Urinary bladder (tissue), 4 donors: ENCODE measurements around the gene ATG16L1. TPM values are rescaled to one million over a fixed set of nuclear protein-coding genes. Genes with fewer than 3 reads are reported as not detected.

Experiments used
- DNase-seq: peaks from one replicate; pipeline ENCODE4 v3.0.0-alpha.2; 2015; ENCODE audit errors: extremely low spot score
- H3K27ac ChIP-seq: one replicate; pipeline ENCODE4 v1.5.1; 2013; ENCODE audit warnings: low read depth, mild to moderate bottlenecking, moderate library complexity
- H3K36me3 ChIP-seq: one replicate; pipeline ENCODE4 v1.6.1; 2013; ENCODE audit warnings: mild to moderate bottlenecking, moderate library complexity; ENCODE audit not compliant: insufficient read depth
- H3K4me1 ChIP-seq: one replicate; pipeline ENCODE4 v1.6.1; 2013; ENCODE audit warnings: mild to moderate bottlenecking, moderate library complexity; ENCODE audit not compliant: insufficient read depth
- H3K4me3 ChIP-seq: one replicate; pipeline ENCODE4 v1.5.1; 2013; ENCODE audit warnings: low read depth, low read length
- WGBS: extraction: QIAGEN DNeasy Blood & Tissue Kit; methylation state at CpG from one replicate; pipeline ENCODE4 v1.1.7; 2013; 5-methylcytosine and 5-hydroxymethylcytosine counted together
- polyA plus RNA-seq: library from polyadenylated mRNA; stranded (reverse); fragments of 200-250 nt; gene quantifications from one replicate; pipeline ENCODE4 v1.2.3, GENCODE V29; 2013
- total RNA-seq: library from RNA; depleted of rRNA; stranded (reverse); fragments of >200 nt; gene quantifications from one replicate; pipeline ENCODE4 v1.2.3, GENCODE V29; 2014
- donor health status: healthy with polysubstance abuse.
- donor health status: healthy.

The ATG16L1 gene
- total and polyA plus RNA-seq, 2 donors: 24.5 to 29.5 TPM

DNA sequence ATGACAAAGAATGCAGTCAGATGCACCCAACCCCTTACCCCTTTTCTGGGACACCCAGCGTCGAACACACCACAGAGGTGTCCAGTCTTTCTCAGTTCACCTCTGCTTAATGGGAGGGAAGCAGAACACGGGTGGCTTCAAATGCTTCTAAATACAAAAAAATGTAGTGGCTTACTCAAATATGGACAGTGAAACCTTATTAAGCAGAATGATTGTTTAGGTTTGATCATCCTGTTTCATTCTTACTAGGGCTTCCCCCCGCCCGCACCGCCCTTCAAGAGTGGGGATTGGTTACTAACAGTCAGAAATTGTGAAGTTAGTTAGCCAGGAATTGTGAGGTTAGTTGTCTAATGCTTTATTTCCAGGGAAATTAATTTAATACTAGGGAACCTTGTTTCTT lies 21.6 kb downstream of the ATG16L1 start:
- no peak for DNase-seq
- Histone ChIP-seq H3K36me3 (peaks cover 5% of the 10 kb centered on the region), H3K27ac (no peak overlapping the region), H3K4me3 (no peak overlapping the region), H3K4me1 (no peaks in the 10 kb centered on the region)
- 94% methylated on average over 6 of the region's 6 CpGs for WGBS

DNA sequence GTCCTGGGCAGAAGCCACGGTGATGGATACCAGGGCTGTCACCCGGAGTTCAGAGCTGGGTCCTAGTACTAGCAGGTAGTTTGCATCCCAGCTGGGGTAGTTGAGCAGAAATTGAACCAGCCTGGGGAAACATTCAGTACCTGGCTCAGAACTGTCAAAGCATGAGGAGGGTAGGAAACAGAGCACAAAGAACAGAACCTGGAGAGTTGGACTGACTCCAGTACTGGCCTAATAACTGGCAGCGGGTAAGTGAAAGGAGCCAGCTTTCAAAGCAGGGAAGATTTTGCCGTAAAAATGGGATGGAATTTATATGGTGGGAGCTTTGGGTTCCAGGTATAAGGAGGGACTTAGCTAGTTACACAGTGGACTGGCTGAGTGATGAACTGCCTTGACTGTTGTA lies 23.8 kb downstream of the ATG16L1 start:
- WGBS: 86% methylated on average over 4 of the region's 4 CpGs
- H3K4me3 ChIP-seq: no peak overlapping the region
- no peaks in the 10 kb centered on the region for H3K4me1 ChIP-seq
- peaks cover 7% of the 10 kb centered on the region for H3K36me3 ChIP-seq
- H3K27ac ChIP-seq: no peak overlapping the region
- no peak for DNase-seq

DNA sequence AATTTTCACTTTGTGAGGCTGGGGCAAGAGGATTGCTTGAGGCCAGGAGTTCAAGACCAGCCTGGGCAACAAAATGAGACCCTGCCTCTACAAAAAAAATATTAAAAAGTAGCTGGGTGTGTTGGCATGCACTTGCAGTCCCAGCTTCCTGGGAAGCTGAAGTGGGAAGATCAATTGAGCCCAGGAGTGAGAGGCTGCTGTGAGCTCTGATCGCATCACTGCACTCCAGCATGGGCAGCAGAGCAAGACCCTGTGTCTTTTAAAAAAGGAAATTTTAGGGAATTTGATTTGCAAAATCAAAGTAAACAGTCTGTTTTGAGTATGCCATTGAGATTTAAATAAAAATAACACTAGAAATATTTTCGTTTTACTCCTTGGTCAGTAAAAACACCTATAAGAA lies 27.4 kb downstream of the ATG16L1 start:
- Histone ChIP-seq H3K36me3 (peaks cover 11% of the 10 kb centered on the region), H3K4me3 (no peak overlapping the region), H3K4me1 (no peaks in the 10 kb centered on the region), H3K27ac (no peak overlapping the region)
- no peak for DNase-seq
- WGBS: 94% methylated on average over 2 of the region's 2 CpGs

DNA sequence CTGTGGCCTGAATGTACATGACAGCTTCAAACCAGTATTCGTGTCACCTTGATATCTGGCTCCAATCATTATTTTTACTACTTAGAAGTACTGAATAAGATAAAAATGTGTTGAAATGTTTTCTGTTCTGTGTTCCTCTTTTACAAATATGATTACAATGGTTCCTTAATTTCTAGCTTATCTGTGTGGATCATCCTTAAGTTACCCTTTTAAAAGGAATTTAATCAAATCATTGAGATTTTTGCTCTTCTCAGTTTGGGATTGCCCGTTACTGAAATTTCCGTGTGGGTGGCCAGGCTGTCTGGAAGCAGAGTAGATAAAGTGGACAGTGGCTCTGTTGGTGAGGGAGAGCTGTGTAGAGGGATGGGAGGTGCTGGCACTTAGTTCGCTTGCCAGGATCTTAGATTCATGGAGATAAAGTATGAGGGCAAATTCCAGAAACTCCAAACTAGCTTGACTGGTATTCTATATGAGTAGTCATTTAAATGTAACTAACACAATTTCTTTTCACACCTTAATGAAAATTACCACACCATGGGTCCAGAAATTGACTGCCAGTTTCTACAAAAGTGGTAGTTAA lies 28.7 kb downstream of the ATG16L1 start:
- peaks cover 9% of the 10 kb centered on the region for H3K36me3 ChIP-seq
- no peak overlapping the region for H3K4me3 ChIP-seq
- DNase-seq: no peak
- 58% methylated on average over 4 of the region's 4 CpGs for WGBS
- no peaks in the 10 kb centered on the region for H3K4me1 ChIP-seq
- H3K27ac ChIP-seq: no peak overlapping the region

DNA sequence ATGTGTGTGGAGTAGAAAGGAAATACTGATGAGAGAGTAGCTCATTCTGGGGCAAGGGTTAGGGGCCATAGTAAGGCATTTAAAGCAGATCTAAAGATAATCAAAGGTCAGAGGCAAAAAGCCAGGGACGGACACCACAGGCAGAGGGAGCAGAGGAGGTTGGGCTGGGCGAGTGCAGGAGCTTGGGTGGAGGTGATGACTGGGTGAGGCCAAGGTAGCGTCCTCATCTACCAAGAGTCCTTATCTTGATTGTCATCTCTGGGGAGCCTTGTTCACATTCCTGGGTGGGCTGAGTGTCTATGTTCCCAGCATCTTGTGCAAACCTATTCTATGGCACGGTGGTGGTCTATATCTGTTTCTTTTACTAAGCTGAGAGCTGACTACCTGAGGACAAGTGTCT lies 30.1 kb downstream of the ATG16L1 start:
- Histone ChIP-seq H3K27ac (no peak overlapping the region), H3K4me3 (no peak overlapping the region), H3K36me3 (peaks cover 6% of the 10 kb centered on the region), H3K4me1 (no peaks in the 10 kb centered on the region)
- no peak for DNase-seq
- 90% methylated on average over 4 of the region's 4 CpGs for WGBS

DNA sequence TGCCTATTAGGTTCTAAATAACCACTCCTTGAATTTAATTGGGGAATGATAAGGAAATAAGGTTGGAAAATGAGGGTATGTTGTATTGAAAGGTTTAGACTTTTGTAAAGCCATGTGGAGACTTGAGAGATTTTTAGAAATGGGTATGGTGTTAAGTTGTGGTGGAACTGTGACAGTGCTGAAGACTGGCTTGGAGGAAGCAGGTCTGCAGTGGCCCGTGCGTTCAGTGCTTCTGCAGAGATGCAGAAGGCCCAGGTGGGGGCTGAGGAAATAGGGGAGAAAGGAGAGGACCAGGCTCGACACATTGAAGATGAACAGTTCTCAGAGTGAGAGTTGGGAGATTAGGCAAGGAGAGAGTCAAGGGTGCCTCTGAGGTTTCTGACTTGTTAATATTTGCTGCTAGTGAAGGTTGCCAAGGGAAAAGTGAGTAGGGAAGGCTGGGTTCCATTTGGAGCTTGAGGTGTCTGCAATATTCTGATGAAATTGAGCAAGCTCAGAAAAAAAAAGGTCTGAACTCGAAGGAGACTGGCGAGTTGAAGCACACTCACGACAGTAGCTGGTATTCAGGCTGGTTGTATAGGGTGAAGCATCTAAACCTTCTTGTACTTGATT lies 30.6 kb downstream of the ATG16L1 start:
- Histone ChIP-seq H3K36me3 (peaks cover 6% of the 10 kb centered on the region), H3K4me1 (no peaks in the 10 kb centered on the region), H3K27ac (no peak overlapping the region), H3K4me3 (no peak overlapping the region)
- 93% methylated on average over 6 of the region's 6 CpGs for WGBS
- DNase-seq: no peak

DNA sequence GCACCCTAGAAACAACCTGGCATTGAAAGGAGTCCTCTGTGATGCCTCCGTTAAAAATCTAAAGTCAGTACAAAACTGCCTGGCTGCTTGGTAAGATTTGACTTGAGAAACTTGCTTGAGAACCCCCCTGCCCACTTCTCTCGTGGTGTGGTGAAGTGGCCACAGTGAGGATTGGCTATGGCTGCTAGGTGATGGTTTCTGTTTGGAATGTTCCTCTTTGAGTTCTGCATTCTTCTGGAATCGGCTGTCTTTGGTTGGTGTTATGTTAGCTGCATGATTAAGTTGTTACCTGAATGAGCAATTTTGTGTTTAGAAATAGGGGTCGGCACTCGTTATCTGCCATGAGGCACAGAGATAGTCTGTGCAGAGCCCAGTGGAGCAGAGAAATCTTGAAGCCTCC lies 34.4 kb downstream of the ATG16L1 start:
- WGBS: 85% methylated on average over 5 of the region's 5 CpGs
- H3K4me1 ChIP-seq: no peaks in the 10 kb centered on the region
- H3K36me3 ChIP-seq: peaks cover 4% of the 10 kb centered on the region
- no peak for DNase-seq
- H3K4me3 ChIP-seq: no peak overlapping the region
- H3K27ac ChIP-seq: no peak overlapping the region

DNA sequence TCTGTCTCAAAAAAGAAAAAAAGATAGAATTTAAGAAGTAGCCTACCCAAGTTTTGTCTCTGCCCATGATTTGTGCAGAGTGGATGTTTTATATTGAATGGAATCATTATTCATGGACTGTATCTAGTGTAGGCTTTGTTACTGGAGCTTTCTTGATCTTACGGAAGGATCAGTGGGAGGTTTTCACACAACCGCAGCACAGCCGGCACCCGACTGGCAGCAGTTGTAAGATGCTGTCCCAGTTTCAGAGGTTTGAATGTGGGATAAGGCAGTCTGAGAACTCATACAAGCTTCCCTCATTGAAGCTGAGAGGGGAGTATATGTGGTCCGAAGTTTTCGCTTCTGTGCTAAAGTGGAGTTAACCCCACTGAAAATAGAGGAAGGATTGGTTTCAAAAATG lies 36.4 kb downstream of the ATG16L1 start:
- H3K36me3 ChIP-seq: no peaks in the 10 kb centered on the region
- DNase-seq: no peak
- H3K27ac ChIP-seq: no peak overlapping the region
- H3K4me1 ChIP-seq: no peaks in the 10 kb centered on the region
- H3K4me3 ChIP-seq: no peak overlapping the region
- 95% methylated on average over 6 of the region's 6 CpGs for WGBS

DNA sequence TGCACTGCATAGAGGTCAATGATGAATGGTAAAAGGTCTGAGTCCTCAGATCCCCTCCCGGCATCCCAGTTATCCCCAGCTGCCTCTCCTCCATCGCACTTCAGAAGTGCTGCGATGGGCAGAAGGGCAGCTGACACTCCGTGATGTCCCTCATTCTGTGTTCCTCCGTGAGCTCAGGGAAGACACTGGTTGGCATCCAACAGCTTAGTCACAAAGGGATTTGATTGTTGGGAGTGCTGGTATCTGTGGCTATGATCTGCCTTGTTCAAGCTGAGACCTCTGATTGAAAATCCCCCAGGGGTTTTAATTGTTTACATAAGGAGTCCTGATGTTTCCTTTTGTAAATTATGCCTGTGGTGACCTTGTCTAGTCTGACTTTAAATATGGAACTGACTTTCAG lies 37.2 kb downstream of the ATG16L1 start:
- WGBS: 80% methylated on average over 5 of the region's 5 CpGs
- no peak for DNase-seq
- H3K36me3 ChIP-seq: no peaks in the 10 kb centered on the region
- H3K4me3 ChIP-seq: no peak overlapping the region
- no peak overlapping the region for H3K27ac ChIP-seq
- no peaks in the 10 kb centered on the region for H3K4me1 ChIP-seq

DNA sequence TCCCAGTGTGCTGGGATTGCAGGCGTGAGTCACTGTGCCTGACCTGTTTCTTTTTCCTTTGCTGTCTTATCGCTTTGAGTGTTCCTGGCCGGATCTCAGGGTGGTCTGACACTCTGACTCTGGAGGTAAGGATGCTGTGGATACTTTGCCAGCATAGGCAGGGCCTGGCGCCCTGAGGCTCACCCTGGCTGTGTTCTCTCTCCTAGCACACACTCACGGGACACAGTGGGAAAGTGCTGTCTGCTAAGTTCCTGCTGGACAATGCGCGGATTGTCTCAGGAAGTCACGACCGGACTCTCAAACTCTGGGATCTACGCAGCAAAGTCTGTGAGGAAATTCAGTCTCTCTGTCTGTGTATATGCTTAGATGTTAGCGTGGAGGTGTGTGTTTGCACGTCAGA lies 38.2 kb downstream of the ATG16L1 start:
- WGBS: 90% methylated on average over 12 of the region's 12 CpGs
- Histone ChIP-seq H3K4me1 (no peaks in the 10 kb centered on the region), H3K4me3 (no peak overlapping the region), H3K27ac (no peak overlapping the region), H3K36me3 (no peaks in the 10 kb centered on the region)
- no peak for DNase-seq

DNA sequence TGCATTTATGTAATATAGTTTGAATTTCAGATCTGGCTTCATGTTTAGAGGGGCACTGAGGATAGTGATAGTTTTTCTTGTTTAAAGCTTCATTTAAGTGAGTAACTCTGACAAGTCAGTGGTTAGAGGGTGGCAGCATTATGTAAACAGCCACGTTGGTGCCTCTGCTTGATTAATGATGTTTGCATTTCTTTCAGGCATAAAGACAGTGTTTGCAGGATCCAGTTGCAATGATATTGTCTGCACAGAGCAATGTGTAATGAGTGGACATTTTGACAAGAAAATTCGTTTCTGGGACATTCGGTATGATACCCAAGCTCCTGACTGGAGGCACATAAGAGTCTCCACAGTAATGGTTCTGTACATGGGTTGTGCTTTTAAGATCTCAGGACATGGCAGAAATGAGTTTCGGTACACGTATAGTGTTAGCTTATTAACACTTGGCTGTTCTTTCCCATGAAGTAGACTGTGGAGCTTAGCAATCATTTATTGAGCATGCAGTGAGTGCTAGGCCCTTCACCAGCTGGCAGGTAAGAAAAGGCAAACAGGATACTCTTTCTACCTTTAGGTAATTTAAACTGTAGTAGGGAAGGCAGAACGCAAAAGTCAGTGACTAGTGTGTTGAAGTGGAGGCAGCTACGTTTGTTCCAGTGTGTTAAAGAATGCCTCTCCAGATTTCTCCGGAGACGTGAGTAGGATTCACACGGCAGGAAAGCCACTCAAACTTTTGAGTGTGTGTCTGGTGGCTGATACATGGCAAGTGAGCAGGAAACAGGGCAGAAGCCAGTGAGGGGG lies 38.8 kb downstream of the ATG16L1 start:
- 90% methylated on average over 10 of the region's 10 CpGs for WGBS
- Histone ChIP-seq H3K4me3 (no peak overlapping the region), H3K4me1 (no peaks in the 10 kb centered on the region), H3K27ac (no peak overlapping the region), H3K36me3 (no peaks in the 10 kb centered on the region)
- DNase-seq: no peak

DNA sequence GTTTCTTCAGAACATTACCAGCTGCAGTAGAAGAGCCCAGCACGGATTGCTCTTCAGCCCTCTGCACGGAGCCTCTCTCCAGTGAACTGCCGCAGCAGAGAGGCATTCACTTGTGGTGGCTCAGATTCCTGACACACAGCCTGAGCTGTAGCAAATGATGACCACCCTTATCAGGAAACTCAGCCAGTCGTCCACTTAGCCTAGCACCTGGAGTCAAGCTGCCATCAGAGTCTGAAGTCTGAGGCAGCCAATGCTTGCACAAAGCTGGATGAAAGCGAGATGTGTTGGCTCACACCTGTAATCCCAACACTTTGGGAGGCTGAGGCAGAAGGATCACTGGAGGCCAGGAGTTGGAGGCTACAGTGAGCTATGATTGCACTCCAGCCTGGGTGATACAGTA lies 44.4 kb downstream of the ATG16L1 start:
- no peak overlapping the region for H3K27ac ChIP-seq
- peaks cover 3% of the 10 kb centered on the region for H3K36me3 ChIP-seq
- H3K4me3 ChIP-seq: no peak overlapping the region
- WGBS: 80% methylated on average over 5 of the region's 5 CpGs
- DNase-seq: no peak
- no peaks in the 10 kb centered on the region for H3K4me1 ChIP-seq

DNA sequence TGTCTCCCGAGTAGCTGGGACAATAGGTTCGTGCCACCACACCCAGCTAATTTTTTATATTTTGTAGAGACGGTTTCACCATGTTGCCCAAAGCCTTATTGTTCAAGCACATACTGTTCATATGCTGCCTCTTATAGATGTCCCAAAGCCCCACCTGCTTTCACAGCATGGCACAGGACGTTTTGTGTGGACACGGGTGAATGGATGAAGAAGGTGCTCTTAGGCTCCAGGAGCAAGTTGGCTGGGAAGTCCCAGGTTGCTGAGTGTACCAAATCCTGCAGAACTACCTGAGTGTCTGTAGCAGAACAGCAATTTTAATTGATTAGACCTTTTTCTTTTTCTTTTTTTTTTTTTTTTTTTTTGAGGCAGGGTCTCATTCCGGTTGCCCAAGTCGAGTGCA lies 45.6 kb downstream of the ATG16L1 start:
- WGBS: 87% methylated on average over 7 of the region's 7 CpGs

DNA sequence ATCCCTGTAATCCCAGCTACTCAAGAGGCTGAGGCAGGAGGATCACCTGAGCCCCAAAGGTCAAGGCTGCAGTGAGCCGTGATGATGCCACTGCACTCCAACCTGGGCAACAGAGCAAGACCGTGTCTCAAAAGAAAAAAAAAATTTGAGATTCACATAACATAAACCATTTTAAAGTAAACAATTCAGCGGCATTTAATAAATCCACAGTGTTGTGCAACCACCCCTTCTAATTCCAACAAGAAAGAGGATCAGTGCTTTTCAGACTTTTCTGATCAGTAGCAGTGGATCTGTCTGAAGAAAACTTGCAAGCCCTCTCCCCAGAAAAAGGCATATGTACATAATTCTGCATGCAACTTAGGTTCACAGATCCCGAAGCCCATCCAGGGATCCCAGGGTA lies 48.9 kb downstream of the ATG16L1 start:
- no peak overlapping the region for H3K4me3 ChIP-seq
- DNase-seq: no peak
- 53% methylated on average over 4 of the region's 4 CpGs for WGBS
- H3K4me1 ChIP-seq: no peaks in the 10 kb centered on the region
- H3K36me3 ChIP-seq: peaks cover 3% of the 10 kb centered on the region
- H3K27ac ChIP-seq: no peak overlapping the region

More for the DNA sequence above, 45.6 kb downstream of the ATG16L1 start:
- no peak overlapping the region for H3K4me3 ChIP-seq
- no peaks in the 10 kb centered on the region for H3K4me1 ChIP-seq
- peaks cover 3% of the 10 kb centered on the region for H3K36me3 ChIP-seq
- DNase-seq: no peak
- H3K27ac ChIP-seq: no peak overlapping the region
